ENCODE measurements around the gene TNKS1BP1.

- TF ChIP-seq CTCF (IDR thresholded peaks at IDR 0.05; ENCODE audit: poor library complexity) (no peak), EZH2phosphoT487 (IDR thresholded peaks at IDR 0.05; ENCODE audit: low read depth, severe bottlenecking, unreplicated experiment) (no peak)
Measured at GRCh38 chr11:57303280-57303989, 21.3 kb downstream of the TNKS1BP1 start.
